B cell (primary cell): Measurements from ENCODE around the gene PRKAR2A. TPM values are rescaled to one million over a fixed set of nuclear protein-coding genes. Genes with fewer than 3 reads are reported as not detected.
"Not testable (repeated sequence)": the region's sequence is repeated elsewhere in the genome, so short reads cannot be mapped to it uniquely, and the experiment has no call there.

ENCODE experiments used
- ATAC-seq: fragments of 200-7000 bp; cut with Tn5 transposase; one replicate; pipeline ENCODE4 v1.10.0; 2021; ENCODE audit warnings: low read depth, mild to moderate bottlenecking, moderate number of reproducible peaks, moderate library complexity
- CTCF ChIA-PET: fragments of 350-600 bp; sonication (Branson Sonifier 250); formaldehyde crosslinking; loops from one replicate; lab custom pipeline; 2021; ENCODE audit warnings: antibody characterized with exemption, inconsistent platforms; lab: Charles Lee
- POLR2A ChIA-PET: fragments of 350-600 bp; sonication (Branson Sonifier 250); formaldehyde crosslinking; loops from one replicate; lab custom pipeline; 2021; ENCODE audit warnings: antibody characterized with exemption; lab: Charles Lee
- DNase-seq: peaks from one replicate; pipeline ENCODE4 v3.0.0; 2013
- H2AFZ ChIP-seq: 2 replicates; pipeline ENCODE4 v1.6.1; 2012; ENCODE audit warnings: mild to moderate bottlenecking, low read depth, low read length; ENCODE audit not compliant: insufficient read depth, poor library complexity, severe bottlenecking
- H3K27ac ChIP-seq, 2 donors: 1 replicate in 1 of 2; 2 replicates in 1 of 2; pipeline ENCODE4 v1.5.1; 2012 to 2013; ENCODE audit warnings: low read length in 2 of 2, mild to moderate bottlenecking in 2 of 2, moderate library complexity in 1 of 2
- H3K27me3 ChIP-seq, 4 experiments: fragments of 200-600 bp in 1 of 4; sonication (generic) in 1 of 4; replicated peaks in 1 of 4; 1 replicate in 2 of 4; 2 replicates in 2 of 4; pipeline versions ENCODE4 v1.6.1 to v1.7.0; 2013 to 2016; ENCODE audit warnings: low read length in 3 of 4, mild to moderate bottlenecking in 2 of 4, mixed read lengths in 1 of 4, moderate library complexity in 1 of 4; ENCODE audit not compliant: insufficient read depth in 4 of 4, control insufficient read depth in 3 of 4; ENCODE audit errors: control extremely low read depth in 1 of 4
- H3K36me3 ChIP-seq, 2 experiments: replicated peaks in 1 of 2; 1 replicate in 1 of 2; 2 replicates in 1 of 2; pipeline versions ENCODE4 v1.6.1 to v1.7.1; 2013; ENCODE audit warnings: low read length in 1 of 2; ENCODE audit not compliant: insufficient read depth in 2 of 2, control insufficient read depth in 1 of 2; ENCODE audit errors: control extremely low read depth in 1 of 2, extremely low read depth in 1 of 2
- H3K4me1 ChIP-seq, 2 donors: fragments of 200-600 bp in 1 of 2; sonication (generic) in 1 of 2; 1 replicate in 1 of 2; 2 replicates in 1 of 2; pipeline versions ENCODE4 v1.5.1 to v1.6.1; 2013 to 2017; ENCODE audit warnings: low read length in 2 of 2; ENCODE audit not compliant: control insufficient read depth in 2 of 2, insufficient read depth in 2 of 2
- H3K4me2 ChIP-seq: replicated peaks from 2 replicates; pipeline ENCODE3; 2012; ENCODE audit warnings: mild to moderate bottlenecking, low read depth, low read length; ENCODE audit not compliant: poor library complexity, severe bottlenecking
- H3K4me3 ChIP-seq, 5 experiments: fragments of 200-600 bp in 1 of 5; sonication (generic) in 1 of 5; 1 replicate in 3 of 5; 2 replicates in 2 of 5; pipeline versions ENCODE4 v1.5.1 to v1.7.0; 2011 to 2016; ENCODE audit warnings: low read length in 4 of 5, mild to moderate bottlenecking in 4 of 5, low read depth in 2 of 5, control low read depth in 1 of 5, moderate library complexity in 1 of 5; ENCODE audit not compliant: insufficient read depth in 1 of 5; ENCODE audit errors: control extremely low read depth in 1 of 5, extremely low read depth in 1 of 5
- H3K79me2 ChIP-seq: fragments of 200-600 bp; sonication (generic); one replicate; pipeline ENCODE4 v1.6.0; 2016; ENCODE audit warnings: low read length; ENCODE audit not compliant: control insufficient read depth, insufficient read depth
- H3K9ac ChIP-seq: fragments of 200-600 bp; sonication (generic); 2 replicates; pipeline ENCODE4 v1.6.1; 2017; ENCODE audit warnings: mild to moderate bottlenecking, low read length, moderate library complexity
- H3K9me3 ChIP-seq, 3 donors: one replicate each; pipeline versions ENCODE4 v1.6.1 to v1.7.1; 2013; ENCODE audit warnings: low read length in 2 of 3; ENCODE audit not compliant: control insufficient read depth in 2 of 3, insufficient read depth in 1 of 3; ENCODE audit errors: control extremely low read depth in 1 of 3
- H4K20me1 ChIP-seq: 2 replicates; pipeline ENCODE4 v1.6.0; 2012; ENCODE audit warnings: mild to moderate bottlenecking, low read length; ENCODE audit not compliant: insufficient read depth, control insufficient read depth, poor library complexity, severe bottlenecking
- H3K27ac Mint-ChIP-seq: one replicate; pipeline ENCODE4 v1.8.0; 2021; ENCODE audit warnings: mixed read lengths
- H3K27me3 Mint-ChIP-seq: one replicate; pipeline ENCODE4 v1.8.0; 2021; ENCODE audit warnings: mixed read lengths
- H3K4me1 Mint-ChIP-seq: one replicate; pipeline ENCODE4 v1.8.0; 2021; ENCODE audit warnings: mixed read lengths
- H3K4me3 Mint-ChIP-seq: one replicate; pipeline ENCODE4 v1.8.0; 2021; ENCODE audit warnings: mixed read lengths
- H3K9me3 Mint-ChIP-seq: one replicate; pipeline ENCODE4 v1.8.0; 2022; ENCODE audit warnings: mixed read lengths; ENCODE audit not compliant: insufficient read depth
- EZH2 ChIP-seq: IDR thresholded peaks from 2 replicates; pipeline ENCODE4 v1.6.1; 2012; ENCODE audit warnings: borderline replicate concordance, low read depth, mild to moderate bottlenecking, moderate library complexity, low read length; ENCODE audit not compliant: insufficient read depth, poor library complexity, severe bottlenecking
- WGBS: methylation state at CpG from one replicate; pipeline ENCODE4 v1.1.5; 2013; ENCODE audit warnings: missing lambda C conversion rate; ENCODE audit not compliant: insufficient coverage; 5-methylcytosine and 5-hydroxymethylcytosine counted together
- intact Hi-C: fragments of 100-400 bp; cut with micrococcal nuclease; formaldehyde crosslinking; loops from one replicate; pipeline ENCODE4 v1.10.0; 2022
- polyA plus RNA-seq: library from polyadenylated mRNA; depleted of rRNA; stranded (reverse); fragments of >200 nt; gene quantifications from 2 replicates; pipeline ENCODE4 v1.2.3, GENCODE V29; 2012
- total RNA-seq, 2 donors: library from RNA; stranded (reverse); fragments of 120-200 nt in 1 of 2; gene quantifications; 1 replicate in 1 of 2; 2 replicates in 1 of 2; pipeline versions ENCODE4 v1.2.3 to v1.2.4, GENCODE V29; 2013 to 2022
- TF ChIP-seq, protein P1 (sequence below): fragments of 200-600 bp; IDR thresholded peaks from one replicate; pipeline ENCODE4 v1.8.0; 2022; ENCODE audit warnings: antibody characterized with exemption, mild to moderate bottlenecking

The PRKAR2A gene
- total and polyA plus RNA-seq, 2 donors (not counting 1 experiment from before 2014, with no cell fraction given): 4.3 to 25.0 TPM

DNA sequence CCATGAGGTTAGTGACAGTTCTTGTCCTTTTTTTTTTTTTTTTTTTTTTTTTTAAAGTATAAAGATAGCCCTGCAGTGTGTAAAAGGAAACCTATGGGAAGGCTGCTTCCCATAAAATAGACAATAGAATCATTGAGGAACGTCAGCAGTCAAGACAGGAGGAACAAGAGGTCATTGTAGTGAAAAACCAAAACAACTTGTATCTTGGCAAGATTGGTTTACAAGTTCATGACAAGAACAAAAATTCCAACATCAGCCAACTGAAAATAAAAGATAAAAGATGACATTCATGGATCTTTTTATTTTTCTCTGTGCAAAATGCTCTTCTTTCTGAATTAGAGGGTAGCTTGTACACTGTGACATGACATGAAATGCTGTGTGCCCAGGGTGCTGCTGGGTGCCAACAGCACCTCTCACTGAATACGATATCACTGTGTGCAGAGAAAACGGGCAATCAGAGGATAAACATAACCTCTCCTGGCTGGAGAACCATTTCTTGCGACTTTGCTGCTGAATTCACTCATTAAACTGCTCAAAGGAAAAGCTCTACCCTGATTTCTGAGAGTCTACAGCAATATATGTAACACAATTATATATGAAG, 100.6 kb downstream of the PRKAR2A start:
- Histone ChIP-seq H3K9ac (no peak overlapping the region), H3K36me3 (peaks cover 12 to 18% of the 10 kb centered on the region in 2 experiments), H3K4me2 (no peak overlapping the region), H3K79me2 (no peaks in the 10 kb centered on the region), H3K4me1 (no peaks in the 10 kb centered on the region), H3K27me3 (no peaks in the 10 kb centered on the region), H2AFZ (no peak overlapping the region), H3K27ac (no peak overlapping the region), H4K20me1 (no peaks in the 10 kb centered on the region), H3K4me3 (no peak overlapping the region), H3K9me3 (no peaks in the 10 kb centered on the region)
- H3K4me3 Mint-ChIP-seq: no peak overlapping the region
- WGBS: 100% methylated on average over 2 of the region's 4 CpGs
- intact Hi-C loops: no loop called here
- no peak overlapping the region for H3K27ac Mint-ChIP-seq
- TF ChIP-seq EZH2: no peak
- TF ChIP-seq, protein P1, sequence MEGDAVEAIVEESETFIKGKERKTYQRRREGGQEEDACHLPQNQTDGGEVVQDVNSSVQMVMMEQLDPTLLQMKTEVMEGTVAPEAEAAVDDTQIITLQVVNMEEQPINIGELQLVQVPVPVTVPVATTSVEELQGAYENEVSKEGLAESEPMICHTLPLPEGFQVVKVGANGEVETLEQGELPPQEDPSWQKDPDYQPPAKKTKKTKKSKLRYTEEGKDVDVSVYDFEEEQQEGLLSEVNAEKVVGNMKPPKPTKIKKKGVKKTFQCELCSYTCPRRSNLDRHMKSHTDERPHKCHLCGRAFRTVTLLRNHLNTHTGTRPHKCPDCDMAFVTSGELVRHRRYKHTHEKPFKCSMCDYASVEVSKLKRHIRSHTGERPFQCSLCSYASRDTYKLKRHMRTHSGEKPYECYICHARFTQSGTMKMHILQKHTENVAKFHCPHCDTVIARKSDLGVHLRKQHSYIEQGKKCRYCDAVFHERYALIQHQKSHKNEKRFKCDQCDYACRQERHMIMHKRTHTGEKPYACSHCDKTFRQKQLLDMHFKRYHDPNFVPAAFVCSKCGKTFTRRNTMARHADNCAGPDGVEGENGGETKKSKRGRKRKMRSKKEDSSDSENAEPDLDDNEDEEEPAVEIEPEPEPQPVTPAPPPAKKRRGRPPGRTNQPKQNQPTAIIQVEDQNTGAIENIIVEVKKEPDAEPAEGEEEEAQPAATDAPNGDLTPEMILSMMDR: no peak
- peaks cover 3% of the 10 kb centered on the region for H3K9me3 Mint-ChIP-seq
- ATAC-seq (no peak), DNase-seq (no peak)
- H3K4me1 Mint-ChIP-seq: no peaks in the 10 kb centered on the region
- POLR2A ChIA-PET: no interaction called here
- H3K27me3 Mint-ChIP-seq: no peaks in the 10 kb centered on the region
- CTCF ChIA-PET: interaction anchor here (0.7 to 1.1 kb wide), 2 partner anchors 11 to 1125 kb away, joined by 3 to 4 read pairs; no protein-coding TSS in a partner anchor

DNA sequence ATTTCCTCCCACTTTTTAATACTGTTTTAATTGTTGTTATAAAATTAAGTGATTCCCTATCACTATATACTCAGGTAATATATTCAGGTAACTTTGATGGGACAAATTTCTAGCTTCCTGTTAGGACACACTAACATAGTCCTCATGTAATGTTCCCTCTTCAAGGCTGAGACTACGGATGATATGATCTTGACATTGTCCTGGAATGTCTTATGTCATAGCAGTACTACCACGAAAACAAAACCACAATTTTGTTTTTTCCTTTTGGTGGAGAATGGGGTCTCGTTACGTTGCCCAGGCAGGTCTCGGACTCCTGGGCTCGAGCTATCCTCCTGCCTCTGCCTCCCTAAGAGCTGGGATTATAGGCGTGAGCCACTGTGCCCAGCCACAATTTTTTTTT, 103.9 kb downstream of the PRKAR2A start:
- Histone ChIP-seq H3K27me3 (no peaks in the 10 kb centered on the region), H3K4me3 (no peak overlapping the region), H3K9ac (no peak overlapping the region), H3K4me2 (no peak overlapping the region), H3K27ac (no peak overlapping the region), H3K36me3 (peaks cover 3% of the 10 kb centered on the region in 2 experiments), H3K9me3 (no peaks in the 10 kb centered on the region), H4K20me1 (no peaks in the 10 kb centered on the region), H2AFZ (no peak overlapping the region), H3K79me2 (no peaks in the 10 kb centered on the region), H3K4me1 (peaks cover 0 to 8% of the 10 kb centered on the region in 2 donors)
- POLR2A ChIA-PET: no interaction called here
- no peak overlapping the region for H3K4me3 Mint-ChIP-seq
- intact Hi-C loops: no loop called here
- no peak for ATAC-seq
- H3K4me1 Mint-ChIP-seq: peaks cover 7% of the 10 kb centered on the region
- H3K27ac Mint-ChIP-seq: no peak overlapping the region
- no peak for TF ChIP-seq EZH2
- TF ChIP-seq, protein P1: no peak
- H3K9me3 Mint-ChIP-seq: peaks cover 3% of the 10 kb centered on the region
- CTCF ChIA-PET: interaction anchor here (0.7 kb wide), 1 partner anchor 244 kb away, joined by 4 read pairs; no protein-coding TSS in a partner anchor
- H3K27me3 Mint-ChIP-seq: no peaks in the 10 kb centered on the region
- no peak for DNase-seq
- no CpG with 5 or more reads among the region's 7 CpGs for WGBS

DNA sequence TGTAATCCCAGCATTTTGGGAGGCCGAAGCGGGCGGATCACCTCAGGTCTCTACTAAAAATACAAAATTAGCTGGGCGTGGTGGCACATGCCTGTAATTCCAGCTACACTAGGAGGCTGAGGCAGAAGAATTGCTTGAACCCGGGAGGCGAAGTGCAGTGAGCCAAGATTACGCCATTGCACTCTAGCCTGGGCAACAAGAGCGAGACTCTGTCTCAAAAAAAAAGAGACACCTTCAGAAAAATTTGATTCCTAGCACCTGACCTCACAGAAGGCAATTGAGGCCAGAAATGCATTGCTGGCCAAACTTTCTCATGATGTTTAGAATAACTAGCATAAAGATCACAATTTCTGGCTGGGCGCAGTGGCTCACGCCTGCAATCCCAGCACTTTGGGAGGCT, 106.4 kb downstream of the PRKAR2A start:
- H3K27ac Mint-ChIP-seq, H3K4me1 ChIP-seq, H3K9ac ChIP-seq, H3K27me3 ChIP-seq, H3K4me3 Mint-ChIP-seq, H3K79me2 ChIP-seq, H3K27ac ChIP-seq, H3K4me3 ChIP-seq, H4K20me1 ChIP-seq, H3K27me3 Mint-ChIP-seq, H3K36me3 ChIP-seq, H3K9me3 ChIP-seq, DNase-seq, H3K4me2 ChIP-seq, H3K9me3 Mint-ChIP-seq, intact Hi-C loops, POLR2A ChIA-PET, H2AFZ ChIP-seq, ATAC-seq: not testable (repeated sequence)
- CTCF ChIA-PET: interaction anchor here (0.7 to 2.6 kb wide), 2 partner anchors 19 to 340 kb away, joined by 3 to 14 read pairs; no protein-coding TSS in a partner anchor
- peaks cover 13% of the 10 kb centered on the region for H3K4me1 Mint-ChIP-seq
- WGBS: 97% methylated on average over 8 of the region's 10 CpGs
